Right lobe of liver (tissue), 6 donors: Measurements from ENCODE around the gene KIAA0513. TPM values are rescaled to one million over a fixed set of nuclear protein-coding genes. Genes with fewer than 3 reads are reported as not detected.

Experiments
- ATAC-seq, 4 donors: fragments of 200-7000 bp; cut with Tn5 transposase; one replicate each; pipeline ENCODE4 v1.9.1; 2020; ENCODE audit warnings: mild to moderate bottlenecking in 4 of 4, moderate library complexity in 4 of 4
- DNase-seq, 3 donors: peaks; one replicate each; pipeline ENCODE4 v3.0.0-alpha.2; 2020
- H3K27ac ChIP-seq, 3 donors: fragments of 200-600 bp; one replicate each; pipeline ENCODE4 v1.8.0; 2022
- H3K27me3 ChIP-seq, 2 donors: fragments of 200-600 bp; one replicate each; pipeline ENCODE4 v1.8.0; 2022
- H3K36me3 ChIP-seq, 4 donors: fragments of 200-600 bp; sonication (generic) in 1 of 4; one replicate each; pipeline versions ENCODE4 v1.5.1 to v1.8.0; 2017 to 2022; ENCODE audit warnings: control low read depth in 1 of 4
- H3K4me1 ChIP-seq, 4 donors: fragments of 200-600 bp; sonication (generic) in 1 of 4; one replicate each; pipeline versions ENCODE4 v1.5.1 to v1.8.0; 2017 to 2022; ENCODE audit warnings: control low read depth in 1 of 4
- H3K4me3 ChIP-seq, 3 donors: fragments of 200-600 bp; one replicate each; pipeline ENCODE4 v1.8.0; 2022
- H3K9me3 ChIP-seq, 4 donors: fragments of 200-600 bp; sonication (generic) in 1 of 4; one replicate each; pipeline versions ENCODE4 v1.5.1 to v1.8.0; 2017 to 2022; ENCODE audit warnings: control low read depth in 1 of 4
- POLR2A ChIP-seq: fragments of 450-650 bp; IDR thresholded peaks from one replicate; pipeline ENCODE4 v1.6.1; 2017; ENCODE audit warnings: antibody characterized with exemption, mild to moderate bottlenecking
- WGBS: methylation state at CpG from one replicate; pipeline ENCODE4 v1.1.6; 2018; ENCODE audit warnings: low coverage, low lambda C conversion rate; ENCODE audit not compliant: insufficient coverage; ENCODE audit errors: missing lambda C conversion rate; 5-methylcytosine and 5-hydroxymethylcytosine counted together
- intact Hi-C, 2 donors: fragments of 100-400 bp; cut with DNase I; formaldehyde crosslinking; loops; one replicate each; pipeline versions ENCODE4 v1.11.2 to v1.14.1; 2022
- total RNA-seq, 6 experiments: library from RNA; depleted of rRNA in 2 of 6; stranded (reverse); fragments of >200 nt in 2 of 6; fragmentation: NEBNext Ultra II Directional in 3 of 6; extraction: Animal tissue kit (Norgen Biotek cat#: 25700) in 3 of 6; gene quantifications; one replicate each; pipeline versions ENCODE4 v1.1.0 to v1.2.4, GENCODE V29; 2016 to 2023
- TF ChIP-seq, protein P1 (sequence below), 4 donors: fragments of 200-600 bp in 3 of 4; fragments of 450-650 bp in 1 of 4; IDR thresholded peaks; one replicate each; pipeline versions ENCODE4 v1.5.1 to v1.8.0; 2016 to 2022; ENCODE audit warnings: antibody characterized with exemption in 4 of 4, mild to moderate bottlenecking in 2 of 4
- donor health status: DM: no; HTN: yes; CAD: no.
- donor health status: DM: no; HTN: no; CAD: no.
- donor health status: DM: no; HTN: no; CAD: no.
- donor health status: DM: no; HTN: yes; CAD: no.
- donor health status: DM: no; HTN: yes; CAD: no.

The KIAA0513 gene
- total RNA-seq, 6 experiments from 2014 or later = 2.6 to 7.4 (median 4.7) TPM

DNA sequence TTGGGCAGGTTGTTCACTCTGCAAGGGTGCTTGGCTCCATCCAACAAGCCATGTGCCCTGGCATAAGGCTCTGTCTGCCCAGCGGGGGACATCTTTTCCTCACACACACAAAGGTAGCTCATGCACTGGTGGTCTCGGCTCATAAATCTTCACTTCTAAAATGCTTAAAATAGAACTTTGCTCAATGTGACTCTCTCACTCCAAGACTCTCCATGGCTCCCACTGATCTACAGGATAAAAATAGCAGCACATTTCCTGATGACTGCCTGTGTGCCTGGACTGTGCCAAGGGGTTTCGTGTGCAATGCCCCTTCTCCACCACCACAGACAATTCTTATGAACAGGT is 99.8 kb downstream of the KIAA0513 start:
- 38% methylated on average over 1 of the region's 3 CpGs for WGBS
- intact Hi-C loops = no loop called here
- no peak for ATAC-seq

DNA sequence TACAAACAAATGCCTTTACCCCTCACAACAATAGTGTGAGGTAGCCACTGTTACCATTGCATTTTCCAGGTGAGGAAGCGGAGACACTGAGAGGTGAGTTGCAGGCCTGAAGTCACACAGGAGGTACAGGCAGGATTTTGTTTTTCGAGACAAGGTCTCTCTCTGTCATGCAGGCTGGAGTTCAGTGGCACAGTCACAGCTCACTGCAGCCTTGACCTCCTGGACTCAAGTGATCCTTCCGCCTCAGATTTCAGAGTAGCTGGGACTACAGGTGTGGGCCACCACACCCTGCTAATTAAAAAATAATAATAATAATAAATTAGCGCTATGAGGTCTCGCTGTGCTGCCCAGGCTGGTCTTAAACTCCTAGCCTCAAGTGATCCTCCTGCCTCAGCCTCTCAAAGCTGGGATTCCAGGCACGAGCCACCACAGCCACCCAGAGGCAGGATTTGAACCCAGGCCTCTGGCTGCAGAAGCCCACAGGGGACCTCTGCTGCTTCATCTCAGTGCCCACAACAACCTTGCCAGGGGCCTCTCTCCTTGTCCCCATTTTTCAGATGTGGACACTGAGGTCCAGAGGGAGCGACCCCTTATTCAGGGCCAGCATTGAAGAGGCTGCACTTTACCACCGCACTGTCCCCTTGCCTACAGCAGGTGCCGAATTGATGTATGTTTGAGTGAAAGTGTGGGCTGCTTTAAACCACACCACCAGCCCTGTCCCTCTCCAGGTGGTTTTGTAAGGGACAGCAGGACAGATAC is 100.7 kb downstream of the KIAA0513 start:
- DNase-seq (no peak), ATAC-seq (no peak)
- Histone ChIP-seq H3K4me3 (no peak overlapping the region), H3K27ac (no peak overlapping the region), H3K4me1 (peaks cover 0 to 4% (median 0%) of the 10 kb centered on the region in 4 donors), H3K36me3 (no peaks in the 10 kb centered on the region), H3K9me3 (no peaks in the 10 kb centered on the region), H3K27me3 (no peaks in the 10 kb centered on the region)
- intact Hi-C loops = no loop called here
- no peak for TF ChIP-seq POLR2A
- TF ChIP-seq, protein P1, sequence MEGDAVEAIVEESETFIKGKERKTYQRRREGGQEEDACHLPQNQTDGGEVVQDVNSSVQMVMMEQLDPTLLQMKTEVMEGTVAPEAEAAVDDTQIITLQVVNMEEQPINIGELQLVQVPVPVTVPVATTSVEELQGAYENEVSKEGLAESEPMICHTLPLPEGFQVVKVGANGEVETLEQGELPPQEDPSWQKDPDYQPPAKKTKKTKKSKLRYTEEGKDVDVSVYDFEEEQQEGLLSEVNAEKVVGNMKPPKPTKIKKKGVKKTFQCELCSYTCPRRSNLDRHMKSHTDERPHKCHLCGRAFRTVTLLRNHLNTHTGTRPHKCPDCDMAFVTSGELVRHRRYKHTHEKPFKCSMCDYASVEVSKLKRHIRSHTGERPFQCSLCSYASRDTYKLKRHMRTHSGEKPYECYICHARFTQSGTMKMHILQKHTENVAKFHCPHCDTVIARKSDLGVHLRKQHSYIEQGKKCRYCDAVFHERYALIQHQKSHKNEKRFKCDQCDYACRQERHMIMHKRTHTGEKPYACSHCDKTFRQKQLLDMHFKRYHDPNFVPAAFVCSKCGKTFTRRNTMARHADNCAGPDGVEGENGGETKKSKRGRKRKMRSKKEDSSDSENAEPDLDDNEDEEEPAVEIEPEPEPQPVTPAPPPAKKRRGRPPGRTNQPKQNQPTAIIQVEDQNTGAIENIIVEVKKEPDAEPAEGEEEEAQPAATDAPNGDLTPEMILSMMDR (IDR thresholded peaks at IDR 0.05) = no peak
- 93% methylated on average over 4 of the region's 9 CpGs for WGBS

More for the DNA sequence above, 99.8 kb downstream of the KIAA0513 start:
- Histone ChIP-seq H3K4me3 (no peak overlapping the region), H3K27me3 (no peaks in the 10 kb centered on the region), H3K36me3 (no peaks in the 10 kb centered on the region), H3K9me3 (no peaks in the 10 kb centered on the region), H3K4me1 (peaks cover 0 to 4% (median 0%) of the 10 kb centered on the region in 4 donors), H3K27ac (no peak overlapping the region)
- no peak for DNase-seq
- TF ChIP-seq, protein P1 (IDR thresholded peaks at IDR 0.05) = no peak
- TF ChIP-seq POLR2A = no peak

DNA sequence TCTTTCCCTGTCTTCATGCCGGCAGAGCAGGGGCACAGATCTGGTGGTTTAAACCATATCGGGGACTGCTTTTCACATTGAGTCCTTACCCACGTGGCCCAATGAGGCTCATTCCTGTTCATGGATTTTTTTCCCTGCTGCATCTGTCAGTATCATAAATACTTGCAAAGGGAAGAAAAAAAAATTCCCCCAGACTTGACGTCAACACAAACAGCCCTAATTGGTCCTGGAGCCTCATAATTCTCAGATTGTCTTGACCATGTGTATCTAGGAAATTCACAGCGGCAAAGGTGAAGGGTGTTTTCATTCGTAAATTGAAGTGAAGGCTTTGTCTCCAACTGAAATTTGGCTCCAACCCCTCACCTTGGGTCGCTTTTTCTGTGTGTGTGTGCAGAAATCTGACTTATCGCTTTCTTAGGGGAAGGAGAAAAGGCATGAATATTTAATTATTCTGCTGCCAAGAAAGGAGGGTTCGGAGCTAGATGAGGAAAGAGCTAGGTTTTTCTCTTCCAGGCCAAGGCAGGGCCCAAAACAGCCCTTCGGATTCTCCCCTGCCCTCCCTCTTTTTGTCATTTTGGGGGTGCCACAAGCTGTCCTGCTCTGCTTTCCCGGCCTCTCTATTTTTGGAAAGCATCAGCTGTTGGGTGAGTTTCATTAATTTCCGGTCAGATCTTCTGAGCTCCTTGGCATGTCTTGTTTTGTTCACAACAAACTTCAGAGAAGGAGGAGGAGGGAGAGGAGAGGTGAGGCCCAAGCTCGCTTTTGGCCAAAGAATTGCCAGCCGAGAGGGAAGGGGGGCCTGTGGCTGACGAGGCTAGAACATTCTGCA is 102.5 kb downstream of the KIAA0513 start:
- no peaks in the 10 kb centered on the region for H3K9me3 ChIP-seq
- H3K4me3 ChIP-seq = no peak overlapping the region
- H3K36me3 ChIP-seq = no peaks in the 10 kb centered on the region
- ATAC-seq (no peak), DNase-seq (no peak)
- WGBS = 62% methylated on average over 12 of the region's 15 CpGs
- no peak for TF ChIP-seq POLR2A
- TF ChIP-seq, protein P1 (IDR thresholded peaks at IDR 0.05) = no peak
- no peaks in the 10 kb centered on the region for H3K27me3 ChIP-seq
- peaks cover 0 to 4% (median 0%) of the 10 kb centered on the region in 4 donors for H3K4me1 ChIP-seq
- intact Hi-C loops = no loop called here
- H3K27ac ChIP-seq = peak overlapping the region in 2 of 3 donors; percentile 18 to 33

DNA sequence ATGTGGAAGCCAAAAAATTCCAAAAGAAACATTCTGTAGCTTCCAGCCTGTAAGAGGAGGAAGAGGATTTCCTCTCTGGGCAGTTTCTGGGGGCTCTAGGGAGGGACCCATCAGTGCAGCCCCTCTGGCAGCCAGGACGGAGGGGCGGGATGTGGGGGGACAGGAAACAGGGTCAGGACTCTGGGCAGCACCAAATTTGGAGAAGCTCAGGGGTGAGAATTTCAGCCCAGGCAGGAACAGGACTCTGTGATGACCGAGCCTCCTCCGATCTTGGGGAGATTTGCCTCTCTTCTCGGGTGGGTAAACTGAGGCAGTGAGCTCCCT is 103.1 kb downstream of the KIAA0513 start:
- ATAC-seq (no peak), DNase-seq (no peak)
- Histone ChIP-seq H3K4me3 (no peak overlapping the region), H3K9me3 (no peaks in the 10 kb centered on the region), H3K27me3 (no peaks in the 10 kb centered on the region), H3K36me3 (no peaks in the 10 kb centered on the region), H3K27ac (peak overlapping the region in 2 of 3 donors; percentile 18 to 33), H3K4me1 (peaks cover 0 to 4% (median 0%) of the 10 kb centered on the region in 4 donors)
- no peak for TF ChIP-seq POLR2A
- TF ChIP-seq, protein P1 (IDR thresholded peaks at IDR 0.05) = no peak
- WGBS = 59% methylated on average over 5 of the region's 5 CpGs
- intact Hi-C loops = no loop called here
